ENCODE results near the gene TIGD7. TPM values are rescaled to one million over a fixed set of nuclear protein-coding genes. Genes with fewer than 3 reads are reported as not detected.
A peak's percentile ranks its signal among the peaks of the same experiment; 100 is the strongest.

The TIGD7 gene
- total and polyA plus RNA-seq, 2 of the 13 experiments (the other 11 are each of a cell fraction or from before 2014, with no cell fraction given) = not detected

GRCh38 chr16:3282730-3283542 is 22.3 kb downstream of the TIGD7 start, which contains the start of gene ZNF263 (continued):
- no peak for TF ChIP-seq U2AF1 (optimal IDR thresholded peaks at IDR 0.05; ENCODE audit: low read depth, low read length)
- TF ChIP-seq ZKSCAN1 (IDR thresholded peaks at IDR 0.05; ENCODE audit: low read length) = peak; percentile 85
- TF ChIP-seq PLSCR1 (CRISPR knock-in tag; IDR thresholded peaks at IDR 0.05; ENCODE audit: borderline replicate concordance) = no peak
- TF ChIP-seq BCL3 (CRISPR knock-in tag; IDR thresholded peaks at IDR 0.05) = peak; percentile 11; the same call in 1 of the 2 replicates
- no peak for TF ChIP-seq MBNL3 (CRISPR knock-in tag; conservative IDR thresholded peaks at IDR 0.05)
- peak; percentile 67; the same call in 1 of the 2 replicates for TF ChIP-seq ZNF335 (CRISPR knock-in tag; IDR thresholded peaks at IDR 0.05)
- TF ChIP-seq ZNF772 (CRISPR knock-in tag; IDR thresholded peaks at IDR 0.05) = peak; percentile 37
- TF ChIP-seq, protein P1, sequence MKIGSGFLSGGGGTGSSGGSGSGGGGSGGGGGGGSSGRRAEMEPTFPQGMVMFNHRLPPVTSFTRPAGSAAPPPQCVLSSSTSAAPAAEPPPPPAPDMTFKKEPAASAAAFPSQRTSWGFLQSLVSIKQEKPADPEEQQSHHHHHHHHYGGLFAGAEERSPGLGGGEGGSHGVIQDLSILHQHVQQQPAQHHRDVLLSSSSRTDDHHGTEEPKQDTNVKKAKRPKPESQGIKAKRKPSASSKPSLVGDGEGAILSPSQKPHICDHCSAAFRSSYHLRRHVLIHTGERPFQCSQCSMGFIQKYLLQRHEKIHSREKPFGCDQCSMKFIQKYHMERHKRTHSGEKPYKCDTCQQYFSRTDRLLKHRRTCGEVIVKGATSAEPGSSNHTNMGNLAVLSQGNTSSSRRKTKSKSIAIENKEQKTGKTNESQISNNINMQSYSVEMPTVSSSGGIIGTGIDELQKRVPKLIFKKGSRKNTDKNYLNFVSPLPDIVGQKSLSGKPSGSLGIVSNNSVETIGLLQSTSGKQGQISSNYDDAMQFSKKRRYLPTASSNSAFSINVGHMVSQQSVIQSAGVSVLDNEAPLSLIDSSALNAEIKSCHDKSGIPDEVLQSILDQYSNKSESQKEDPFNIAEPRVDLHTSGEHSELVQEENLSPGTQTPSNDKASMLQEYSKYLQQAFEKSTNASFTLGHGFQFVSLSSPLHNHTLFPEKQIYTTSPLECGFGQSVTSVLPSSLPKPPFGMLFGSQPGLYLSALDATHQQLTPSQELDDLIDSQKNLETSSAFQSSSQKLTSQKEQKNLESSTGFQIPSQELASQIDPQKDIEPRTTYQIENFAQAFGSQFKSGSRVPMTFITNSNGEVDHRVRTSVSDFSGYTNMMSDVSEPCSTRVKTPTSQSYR (CRISPR knock-in tag; IDR thresholded peaks at IDR 0.05; ENCODE audit: borderline replicate concordance) = peak; percentile 75
- TF ChIP-seq ZNF879 (CRISPR knock-in tag; IDR thresholded peaks at IDR 0.05) = no peak
- TF ChIP-seq, protein P2, sequence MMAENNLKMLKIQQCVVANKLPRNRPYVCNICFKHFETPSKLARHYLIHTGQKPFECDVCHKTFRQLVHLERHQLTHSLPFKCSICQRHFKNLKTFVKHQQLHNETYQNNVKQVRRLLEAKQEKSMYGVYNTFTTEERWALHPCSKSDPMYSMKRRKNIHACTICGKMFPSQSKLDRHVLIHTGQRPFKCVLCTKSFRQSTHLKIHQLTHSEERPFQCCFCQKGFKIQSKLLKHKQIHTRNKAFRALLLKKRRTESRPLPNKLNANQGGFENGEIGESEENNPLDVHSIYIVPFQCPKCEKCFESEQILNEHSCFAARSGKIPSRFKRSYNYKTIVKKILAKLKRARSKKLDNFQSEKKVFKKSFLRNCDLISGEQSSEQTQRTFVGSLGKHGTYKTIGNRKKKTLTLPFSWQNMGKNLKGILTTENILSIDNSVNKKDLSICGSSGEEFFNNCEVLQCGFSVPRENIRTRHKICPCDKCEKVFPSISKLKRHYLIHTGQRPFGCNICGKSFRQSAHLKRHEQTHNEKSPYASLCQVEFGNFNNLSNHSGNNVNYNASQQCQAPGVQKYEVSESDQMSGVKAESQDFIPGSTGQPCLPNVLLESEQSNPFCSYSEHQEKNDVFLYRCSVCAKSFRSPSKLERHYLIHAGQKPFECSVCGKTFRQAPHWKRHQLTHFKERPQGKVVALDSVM (CRISPR knock-in tag; IDR thresholded peaks at IDR 0.05) = peak; percentile 35; the same call in 1 of the 2 replicates
- TF ChIP-seq CSRNP1 (CRISPR knock-in tag; IDR thresholded peaks at IDR 0.05) = peak; percentile 76
- TF ChIP-seq MXD4 (CRISPR knock-in tag; IDR thresholded peaks at IDR 0.05) = peak; percentile 64
- TF ChIP-seq ZNF629 (CRISPR knock-in tag; conservative IDR thresholded peaks at IDR 0.05) = 0 out of 2 replicates have a peak, but pooled peaks have one; percentile 10
- TF ChIP-seq, protein P3, sequence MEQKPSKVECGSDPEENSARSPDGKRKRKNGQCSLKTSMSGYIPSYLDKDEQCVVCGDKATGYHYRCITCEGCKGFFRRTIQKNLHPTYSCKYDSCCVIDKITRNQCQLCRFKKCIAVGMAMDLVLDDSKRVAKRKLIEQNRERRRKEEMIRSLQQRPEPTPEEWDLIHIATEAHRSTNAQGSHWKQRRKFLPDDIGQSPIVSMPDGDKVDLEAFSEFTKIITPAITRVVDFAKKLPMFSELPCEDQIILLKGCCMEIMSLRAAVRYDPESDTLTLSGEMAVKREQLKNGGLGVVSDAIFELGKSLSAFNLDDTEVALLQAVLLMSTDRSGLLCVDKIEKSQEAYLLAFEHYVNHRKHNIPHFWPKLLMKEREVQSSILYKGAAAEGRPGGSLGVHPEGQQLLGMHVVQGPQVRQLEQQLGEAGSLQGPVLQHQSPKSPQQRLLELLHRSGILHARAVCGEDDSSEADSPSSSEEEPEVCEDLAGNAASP (CRISPR knock-in tag; IDR thresholded peaks at IDR 0.05; ENCODE audit: borderline replicate concordance) = no peak; the same call in 1 of the 2 replicates
- peak; percentile 59 for TF ChIP-seq POGZ (CRISPR knock-in tag; IDR thresholded peaks at IDR 0.05)
- no peak for TF ChIP-seq ZNF7 (CRISPR knock-in tag; IDR thresholded peaks at IDR 0.05)

Measured in HepG2 (cell line).